NCI-H1092 (cell line): ENCODE data around the gene NDST1.

ENCODE experiments used
- DNase-seq: peaks from one replicate; lab custom pipeline; 2025; lab: John Stamatoyannopoulos, UW

NDST1 gene

DNA sequence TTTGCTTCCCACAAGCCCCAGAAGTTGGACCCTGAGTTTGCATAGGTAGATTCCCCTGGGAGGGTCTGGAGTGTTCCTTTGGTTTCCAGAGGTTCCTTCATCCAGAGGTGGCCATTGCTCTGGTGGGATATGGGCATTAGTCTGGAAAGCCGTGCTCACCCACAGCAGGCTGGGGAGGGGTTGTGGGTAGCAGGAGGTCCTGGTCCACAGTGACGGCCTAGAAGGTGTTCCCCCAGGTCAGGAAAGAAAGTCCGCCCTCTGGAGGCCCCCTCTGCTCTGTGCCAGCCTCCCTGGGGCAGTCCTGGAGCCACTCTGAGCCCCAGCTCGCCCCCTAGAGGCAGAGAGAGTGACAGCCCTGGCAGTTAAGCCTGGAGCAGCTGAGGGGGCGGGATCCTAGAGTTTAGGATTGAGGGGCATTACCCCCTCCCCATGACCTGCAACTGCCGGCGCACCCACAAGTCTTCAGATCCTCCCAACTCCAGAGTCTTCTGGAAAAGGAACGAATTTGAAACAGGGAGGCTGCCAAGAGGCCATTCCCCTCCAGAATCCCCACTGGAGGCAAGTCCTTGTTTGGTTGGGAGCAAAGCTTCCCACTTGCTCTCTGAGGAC, 36.8 kb downstream of the NDST1 start:
- no peak for DNase-seq

DNA sequence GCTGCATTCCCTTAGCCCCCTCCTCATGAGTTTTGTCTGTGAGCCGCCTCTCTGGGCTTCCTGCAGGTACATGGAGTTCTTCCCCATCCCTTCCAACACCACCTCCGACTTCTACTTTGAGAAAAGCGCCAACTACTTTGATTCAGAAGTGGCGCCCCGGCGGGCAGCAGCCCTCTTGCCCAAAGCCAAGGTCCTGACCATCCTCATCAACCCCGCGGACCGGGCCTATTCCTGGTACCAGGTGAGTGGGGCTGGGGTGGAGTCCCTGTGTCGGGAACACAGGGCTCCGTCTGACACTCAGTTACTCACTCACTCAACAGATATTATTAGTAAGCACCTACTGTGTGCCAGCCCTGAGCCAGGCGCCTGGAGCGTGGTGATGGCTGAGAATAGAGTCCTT, 37.3 kb downstream of the NDST1 start:
- no peak for DNase-seq

DNA sequence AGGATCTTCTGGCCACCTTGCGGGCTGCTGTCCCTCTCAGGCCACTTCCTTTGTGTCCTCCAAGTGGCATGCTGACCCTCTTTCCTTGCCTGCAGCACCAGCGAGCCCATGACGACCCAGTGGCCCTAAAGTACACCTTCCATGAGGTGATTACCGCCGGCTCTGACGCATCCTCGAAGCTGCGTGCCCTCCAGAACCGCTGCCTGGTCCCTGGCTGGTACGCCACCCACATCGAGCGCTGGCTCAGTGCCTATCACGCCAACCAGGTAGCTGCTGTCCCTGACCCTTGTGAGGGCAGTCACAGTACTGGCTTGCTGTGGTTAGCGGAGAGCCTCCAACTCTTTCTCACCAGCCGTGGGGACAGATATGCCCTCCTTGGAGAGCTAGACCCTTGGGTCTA, 40.2 kb downstream of the NDST1 start:
- DNase-seq: no peak

DNA sequence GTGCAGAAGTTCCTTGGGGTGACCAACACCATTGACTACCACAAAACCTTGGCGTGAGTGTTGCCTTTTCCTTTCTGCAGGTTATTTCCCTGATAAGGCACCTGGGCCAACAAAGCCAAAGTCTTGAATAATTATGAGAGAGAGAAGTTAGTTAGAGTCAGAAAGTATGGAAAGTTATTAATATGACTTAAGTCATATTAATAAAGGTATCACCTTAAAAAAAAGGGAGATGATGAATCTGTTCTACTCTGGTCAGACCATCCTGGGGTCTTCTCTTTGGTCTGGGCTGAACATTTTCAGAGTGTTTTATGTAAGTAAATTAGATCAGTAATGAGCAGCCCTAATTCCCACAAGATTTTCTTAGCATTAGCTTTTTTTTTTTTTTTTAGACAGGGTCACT, 41.8 kb downstream of the NDST1 start:
- no peak for DNase-seq

DNA sequence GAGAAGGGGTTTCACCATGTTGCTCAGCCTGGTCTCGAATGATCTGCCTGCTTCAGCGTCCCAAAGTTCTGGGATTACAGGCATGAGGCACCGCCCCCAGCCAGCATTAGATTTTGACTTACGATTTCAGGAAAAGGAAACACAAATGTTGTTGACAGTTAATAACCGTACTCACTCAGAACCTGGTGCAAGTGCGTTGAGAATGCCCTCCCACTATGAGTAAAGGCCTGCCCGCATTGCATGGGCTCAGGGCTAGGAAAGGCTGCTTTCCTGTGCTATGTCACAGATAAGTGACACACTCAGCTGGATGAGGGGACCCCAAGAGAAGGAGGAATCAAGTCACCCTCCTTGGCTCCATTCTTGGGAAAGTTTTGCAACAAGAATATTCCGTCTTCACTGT, 42.4 kb downstream of the NDST1 start:
- no peak for DNase-seq

DNA sequence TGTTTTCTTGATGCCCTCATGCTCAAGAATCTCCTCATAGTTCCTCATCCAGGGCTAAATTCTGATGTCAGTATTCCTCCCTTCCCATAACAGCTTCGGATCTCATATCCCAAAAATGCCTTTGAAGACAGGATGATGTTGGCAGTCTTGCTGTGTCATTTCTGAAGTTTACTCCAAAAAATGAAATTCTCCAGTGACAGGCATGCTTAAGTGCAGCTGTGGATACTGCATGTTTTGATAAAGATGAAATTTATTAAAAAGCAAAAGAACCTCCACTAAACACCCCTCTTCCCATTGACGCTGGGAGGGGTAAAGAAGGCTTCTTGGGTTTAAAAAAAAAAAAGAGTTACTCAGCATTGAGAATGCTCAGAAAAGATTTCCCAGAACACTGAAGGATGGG, 43.1 kb downstream of the NDST1 start:
- no peak for DNase-seq

DNA sequence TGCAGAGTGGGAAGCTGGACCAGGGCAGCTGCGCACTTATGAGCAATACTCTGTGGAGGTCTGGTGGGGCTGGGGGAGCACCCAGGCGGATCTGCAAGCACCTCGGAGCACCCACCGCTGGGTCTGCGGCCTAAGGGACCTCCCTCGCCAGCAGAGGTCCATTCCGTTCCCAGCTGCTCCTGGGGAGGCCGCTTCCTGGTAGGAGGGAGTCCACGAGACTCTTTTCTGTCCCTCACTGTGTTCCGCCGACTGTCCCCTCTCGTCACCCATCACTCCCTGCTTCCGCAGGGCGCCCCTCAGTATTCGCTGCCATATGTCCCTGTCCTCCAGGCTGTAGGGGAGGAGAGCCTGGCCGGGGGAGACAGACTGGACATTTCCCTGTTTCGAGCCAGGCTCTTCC, 45.5 kb downstream of the NDST1 start:
- DNase-seq: no peak

DNA sequence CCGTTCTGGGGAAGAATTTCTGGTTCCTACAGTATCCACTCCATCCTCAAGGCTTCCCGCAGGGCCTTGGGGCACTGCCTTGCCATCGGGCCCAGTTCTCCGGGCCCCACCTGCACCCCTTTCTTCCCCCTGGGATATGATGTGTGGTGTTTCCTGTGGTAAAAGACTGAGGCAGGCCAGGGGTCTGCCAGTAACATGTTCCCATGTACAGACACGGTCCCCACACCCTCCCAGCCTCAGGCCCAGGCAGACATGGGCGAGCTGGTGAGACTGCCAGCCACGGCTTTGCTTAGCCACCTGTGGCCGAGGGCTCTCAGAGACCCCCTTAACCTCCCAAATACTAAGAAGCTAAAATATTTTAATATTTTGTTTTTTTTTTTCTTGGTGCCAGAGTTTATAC, 46.0 kb downstream of the NDST1 start:
- DNase-seq: no peak

DNA sequence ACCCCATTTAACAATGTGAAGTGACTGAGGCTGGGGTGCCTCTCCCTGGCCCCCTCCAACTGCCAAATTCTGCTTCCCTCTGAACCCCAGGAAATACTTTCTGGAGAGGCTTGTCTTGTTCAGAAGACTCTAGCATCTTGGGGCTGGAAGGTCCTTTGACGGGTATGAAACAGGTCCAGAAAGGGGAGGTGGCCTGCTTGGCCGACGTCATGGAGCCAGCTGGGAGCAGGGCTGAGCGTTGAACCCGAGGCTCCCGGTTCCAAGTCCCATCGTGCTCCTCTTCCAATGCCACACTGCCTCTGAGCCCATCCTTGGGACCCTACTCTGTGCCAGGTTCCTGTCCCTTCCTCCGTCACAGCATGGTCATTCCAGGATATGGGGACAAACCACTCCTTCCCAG, 46.9 kb downstream of the NDST1 start:
- DNase-seq: no peak

DNA sequence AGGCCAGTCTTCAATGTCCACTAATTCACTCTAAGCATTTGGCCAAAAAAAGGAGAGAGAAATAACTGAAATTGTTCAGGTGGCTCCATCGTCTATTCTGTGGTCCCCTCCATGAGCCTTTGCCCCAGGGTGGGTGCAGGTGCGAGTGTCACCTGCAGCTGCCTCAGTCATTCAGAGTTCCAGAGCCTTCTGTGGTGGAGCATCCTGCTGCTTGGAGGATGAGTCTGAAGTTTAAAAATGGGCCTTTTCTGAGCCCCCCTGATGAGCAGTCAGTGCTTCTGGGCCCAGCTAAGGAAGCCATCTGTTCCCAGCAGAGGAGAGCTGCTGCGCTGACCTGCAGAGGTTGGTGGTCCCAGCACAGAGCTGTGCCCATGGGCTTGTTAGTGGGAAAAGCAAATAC, 48.2 kb downstream of the NDST1 start:
- no peak for DNase-seq

DNA sequence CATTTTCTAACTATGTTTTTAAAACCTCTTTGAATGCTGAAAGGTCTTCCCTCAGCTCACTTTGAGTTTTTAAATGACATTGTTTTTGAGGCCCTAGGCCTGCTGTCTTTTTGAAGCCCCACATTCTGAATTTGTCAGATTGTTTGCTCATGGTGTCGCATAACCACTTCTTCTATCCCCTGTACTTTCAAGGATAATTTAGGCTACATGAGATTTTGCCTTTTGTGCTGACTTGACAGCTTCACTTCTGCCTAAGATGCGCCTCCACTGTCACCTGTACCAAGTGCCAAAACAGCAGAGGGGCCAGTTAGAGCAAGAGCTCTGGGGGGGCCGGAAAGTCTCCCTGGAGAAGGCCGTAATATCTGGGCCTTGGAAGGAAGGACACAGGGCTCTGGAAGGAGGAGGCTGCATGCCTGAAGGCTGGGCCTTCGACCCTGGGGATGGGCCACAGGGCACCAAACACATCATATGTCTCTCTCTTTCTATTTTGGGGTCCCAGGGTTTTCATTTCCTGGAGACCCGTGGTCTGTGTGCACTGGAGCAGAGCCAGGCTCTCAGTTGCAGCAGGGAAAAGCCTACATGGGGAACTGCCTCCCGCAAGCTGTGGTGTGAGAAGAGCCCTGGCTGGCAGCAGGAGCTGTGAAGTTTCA, 49.1 kb downstream of the NDST1 start:
- DNase-seq: peak; percentile 7

DNA sequence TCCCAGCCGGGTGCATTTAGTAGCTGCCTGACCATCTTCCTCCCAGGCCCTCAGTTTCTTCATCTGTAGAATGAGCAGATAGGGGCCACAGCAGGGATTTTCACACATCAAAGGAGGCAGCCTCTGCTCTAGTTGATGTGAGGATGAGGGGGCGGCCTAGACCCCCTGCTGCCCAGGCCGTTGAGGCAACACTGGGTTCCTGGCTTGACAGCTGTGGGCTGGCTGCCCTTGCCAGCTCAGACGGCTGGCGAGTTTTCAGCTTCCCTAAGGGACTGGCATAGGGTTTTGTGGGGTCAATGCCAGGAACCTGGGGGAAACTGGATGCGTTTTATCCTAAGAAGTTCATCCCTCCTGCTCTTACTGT, 49.6 kb downstream of the NDST1 start:
- DNase-seq: peak; percentile 30

DNA sequence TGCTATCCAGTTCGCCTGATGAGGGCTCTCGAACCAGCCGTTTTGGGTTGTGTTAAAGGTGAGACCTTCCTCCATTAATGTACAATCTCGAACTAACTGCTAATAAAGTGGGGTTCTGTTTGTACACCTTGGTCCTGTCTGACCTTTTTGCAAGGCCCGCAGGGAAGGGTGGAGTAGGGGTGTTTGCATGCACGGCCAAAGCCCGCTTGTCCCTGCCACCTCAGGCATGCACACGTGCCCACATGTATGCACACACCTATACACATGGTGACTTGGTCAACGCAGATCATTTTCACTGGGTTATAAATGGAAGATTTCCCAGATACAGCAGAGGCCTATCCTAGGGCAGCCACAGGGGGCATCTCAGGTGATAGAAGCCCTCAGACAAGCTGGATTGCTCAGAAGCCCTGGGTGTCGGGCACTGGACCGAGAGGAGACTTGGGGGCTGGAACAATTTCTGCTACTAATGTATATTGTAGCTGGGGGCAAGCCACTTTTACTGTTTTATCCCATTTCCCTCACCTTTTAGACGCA, 50.2 kb downstream of the NDST1 start:
- DNase-seq: no peak

DNA sequence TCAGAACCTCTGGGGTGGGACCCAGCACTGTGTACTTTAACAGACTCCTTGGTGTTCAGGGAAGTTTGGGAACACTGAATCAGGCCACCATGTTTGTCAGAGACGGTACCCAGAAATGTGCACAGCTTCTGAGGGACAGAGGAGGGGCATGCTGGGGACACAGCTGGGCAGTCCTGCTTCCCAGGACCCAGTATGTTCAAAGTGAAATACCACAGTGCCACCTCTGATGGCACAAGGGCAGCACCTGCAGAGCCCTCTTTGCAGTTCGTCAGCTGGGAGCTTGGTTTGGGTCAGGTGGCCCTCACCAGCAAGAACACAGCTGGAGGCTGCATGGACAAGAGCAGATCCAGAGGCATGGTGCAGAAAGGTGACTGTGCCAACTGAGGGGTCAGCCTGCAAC, 51.2 kb downstream of the NDST1 start:
- DNase-seq: no peak

DNA sequence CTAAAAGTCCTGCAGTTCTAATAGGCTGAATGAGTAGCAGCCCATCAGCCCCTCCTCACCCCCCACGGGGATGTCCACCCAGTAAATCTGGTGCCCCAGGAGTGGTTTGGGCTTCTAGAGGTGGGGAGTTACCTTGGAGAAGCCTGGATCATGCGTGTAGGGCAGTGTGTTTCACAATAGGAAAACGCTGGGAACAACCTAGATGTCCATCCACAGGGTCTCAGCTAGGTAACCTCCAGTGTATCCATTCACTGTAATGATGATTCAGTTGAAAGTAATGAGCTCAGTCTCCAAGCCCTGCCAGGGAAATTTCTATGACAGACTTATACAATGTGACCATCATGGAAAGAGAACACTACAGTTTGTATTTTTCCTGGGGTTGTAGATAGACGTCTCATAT, 51.8 kb downstream of the NDST1 start:
- no peak for DNase-seq

DNA sequence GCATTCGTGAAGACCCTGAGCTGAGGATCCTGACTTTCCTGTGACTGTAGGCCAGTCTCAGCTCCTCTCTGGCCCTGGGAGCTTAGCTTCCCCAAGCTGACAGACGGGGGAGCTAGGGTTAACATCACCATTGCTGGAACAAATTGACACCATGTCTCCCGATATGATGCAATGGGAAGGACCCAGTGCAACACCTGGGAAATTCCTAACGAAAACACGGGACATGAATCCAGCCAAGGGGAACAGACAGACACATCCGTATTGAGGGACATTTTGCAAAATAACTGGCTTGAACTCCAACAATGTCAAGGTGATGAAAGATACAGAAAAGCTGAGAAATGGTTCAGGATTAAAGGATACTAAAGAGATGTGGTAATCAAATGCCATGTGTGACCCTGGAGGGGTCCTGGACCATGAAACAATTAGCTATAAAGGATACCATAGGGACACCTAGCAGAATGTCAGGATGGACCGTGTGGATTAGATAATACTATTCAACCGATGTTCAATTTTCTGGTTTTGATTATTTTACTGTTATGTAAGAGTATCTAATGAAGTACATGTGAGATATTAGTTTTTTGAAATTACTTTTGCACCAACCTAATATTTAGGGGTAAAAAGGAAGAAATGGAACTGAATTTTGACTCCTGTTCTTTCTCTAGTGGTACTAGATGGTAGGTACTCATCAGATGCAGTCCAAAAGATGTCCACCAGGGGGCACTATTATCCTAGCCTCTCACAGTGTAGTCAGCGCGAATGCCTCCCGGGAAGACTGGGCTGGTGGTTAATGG, 52.7 kb downstream of the NDST1 start:
- peak; percentile 72 for DNase-seq

DNA sequence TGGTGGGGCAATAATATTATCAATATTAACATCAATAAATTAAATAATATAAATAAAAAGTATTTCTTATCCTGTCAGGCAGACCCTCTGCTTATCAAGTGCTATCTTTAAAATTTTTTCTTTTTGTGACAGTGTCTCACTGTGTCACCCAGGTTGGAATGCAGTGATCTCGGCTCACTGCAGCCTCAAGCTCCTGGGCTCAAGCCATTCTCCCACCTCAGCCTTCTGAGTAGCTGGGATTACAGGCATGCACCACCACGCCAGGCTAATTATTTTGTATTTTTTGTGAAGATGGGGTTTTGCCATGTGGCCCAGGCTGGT, 53.2 kb downstream of the NDST1 start:
- DNase-seq: no peak

DNA sequence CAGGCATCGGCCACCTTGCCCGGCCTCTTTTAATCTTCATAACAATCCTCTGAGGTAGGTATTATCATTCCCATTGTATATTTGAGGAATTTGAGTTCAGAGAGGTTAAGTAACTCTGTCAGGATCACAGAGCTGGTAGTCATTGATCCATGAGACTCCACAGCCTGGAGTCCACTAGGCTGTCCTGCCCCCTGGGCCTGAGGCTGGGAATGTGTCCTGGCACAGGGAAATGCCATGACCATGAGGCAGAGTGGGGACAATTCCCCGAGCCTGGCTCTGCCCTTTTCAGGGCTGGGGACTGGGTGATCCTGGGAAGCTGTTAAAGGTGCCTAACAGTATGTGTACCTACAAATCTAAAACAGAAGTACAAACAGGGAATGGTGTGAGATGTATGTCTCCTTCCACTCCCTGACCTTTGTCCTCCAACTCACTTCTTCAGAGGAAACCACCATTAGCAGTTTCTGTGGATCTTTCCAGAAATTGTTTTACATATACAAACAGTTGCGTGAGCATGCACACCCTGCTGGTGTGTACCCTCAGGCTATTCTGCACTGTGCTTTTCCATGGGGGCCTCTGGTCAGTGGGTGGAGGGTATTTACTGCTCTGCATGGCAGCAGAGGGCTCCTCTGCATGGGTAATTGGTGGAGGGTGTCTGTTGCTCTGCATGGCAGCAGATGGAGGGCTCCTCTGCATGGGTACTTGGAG, 53.8 kb downstream of the NDST1 start:
- no peak for DNase-seq

DNA sequence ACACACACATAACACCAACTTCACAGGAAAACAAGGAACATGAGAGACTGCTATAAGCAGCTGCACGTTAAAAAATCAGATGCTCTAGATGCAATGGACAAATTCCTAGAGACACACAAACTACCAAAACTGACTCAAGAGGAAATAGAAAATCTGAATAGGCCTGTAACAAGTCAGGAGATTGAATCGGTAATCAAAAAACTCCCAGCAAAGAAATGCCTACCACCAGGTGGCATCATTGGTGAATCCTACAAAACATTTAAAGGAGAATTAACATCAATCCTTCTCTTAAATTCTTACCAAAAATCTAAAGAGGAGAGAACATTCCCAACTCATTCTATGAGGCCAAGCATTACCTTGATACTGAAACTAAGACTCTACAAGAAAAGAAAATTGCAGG, 54.9 kb downstream of the NDST1 start:
- DNase-seq: no peak

DNA sequence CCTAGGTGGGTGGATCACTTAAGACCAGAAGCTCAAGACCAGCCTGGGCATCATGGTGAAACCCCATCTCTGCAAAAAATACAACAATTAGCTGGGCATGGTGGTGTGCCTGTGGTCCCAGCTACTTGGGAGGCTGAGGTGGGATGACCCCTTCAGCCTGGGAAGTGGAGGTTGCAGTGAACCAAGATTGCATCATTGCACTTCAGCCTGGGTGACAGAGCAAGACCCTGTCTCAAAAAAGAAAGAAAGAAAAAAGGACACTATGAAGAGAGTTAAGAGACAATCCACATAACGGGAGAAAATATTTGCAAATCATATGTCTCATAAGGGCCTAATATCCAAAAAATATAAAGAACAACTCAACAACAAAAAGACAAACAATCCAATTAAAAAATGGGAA, 57.9 kb downstream of the NDST1 start:
- DNase-seq: no peak

DNA sequence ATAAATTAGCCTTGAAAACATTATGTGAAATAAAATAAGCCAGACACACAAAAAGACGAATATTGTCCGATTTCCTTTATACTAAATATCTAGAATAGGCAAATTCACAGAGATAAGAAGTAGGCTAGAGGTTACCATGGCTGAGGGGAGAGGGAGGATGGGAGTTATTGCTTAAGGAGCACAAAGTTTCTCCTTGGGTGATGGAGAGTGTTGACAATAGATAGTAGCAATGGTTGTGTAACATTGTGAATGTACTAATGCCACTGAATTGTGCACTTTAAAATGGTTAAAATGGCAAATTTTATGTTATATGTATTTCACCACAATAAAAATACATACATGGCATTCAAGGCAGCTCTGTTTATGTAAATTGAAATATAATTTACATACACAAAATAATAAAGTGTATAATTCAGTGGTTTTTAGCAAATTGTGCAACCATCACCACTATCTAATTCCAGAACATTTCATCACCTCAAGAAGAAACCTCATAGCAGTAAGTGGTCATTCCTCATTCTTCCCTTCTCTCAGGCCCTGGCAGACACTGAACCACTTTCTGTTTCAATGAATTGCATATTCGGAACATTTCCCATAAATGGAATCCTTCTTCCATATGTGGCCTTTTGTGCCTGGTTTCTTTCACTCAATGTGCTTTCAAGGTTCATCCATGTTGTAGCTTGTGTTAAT, 59.2 kb downstream of the NDST1 start:
- DNase-seq: no peak

DNA sequence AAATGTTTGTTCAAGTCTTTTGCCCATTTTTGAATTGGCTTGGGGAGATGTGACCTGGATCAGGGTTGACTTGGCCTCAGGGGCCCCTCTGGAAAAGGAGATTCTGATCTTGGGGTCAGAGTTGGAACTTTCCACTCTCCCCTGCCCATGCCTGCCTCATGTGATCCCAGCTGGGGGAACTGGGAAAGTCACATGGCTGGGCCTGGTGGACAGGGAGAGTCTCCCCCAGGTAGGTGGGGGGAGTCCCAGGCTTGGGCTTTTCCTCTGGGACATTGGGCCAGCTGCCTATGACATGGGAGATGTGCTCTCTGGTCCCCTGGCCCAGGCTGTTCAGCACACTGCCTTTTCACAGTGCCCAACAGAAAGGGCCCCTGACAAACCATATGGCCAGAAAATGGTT, 60.7 kb downstream of the NDST1 start:
- no peak for DNase-seq
